ENCODE data around the gene KRT3. TPM values are rescaled to one million over a fixed set of nuclear protein-coding genes. Genes with fewer than 3 reads are reported as not detected.
"Not testable (repeated sequence)": the region's sequence is repeated elsewhere in the genome, so short reads cannot be mapped to it uniquely, and the experiment has no call there.

KRT3 gene
- total RNA-seq, 1 donor from 2014 or later = not detected

DNA sequence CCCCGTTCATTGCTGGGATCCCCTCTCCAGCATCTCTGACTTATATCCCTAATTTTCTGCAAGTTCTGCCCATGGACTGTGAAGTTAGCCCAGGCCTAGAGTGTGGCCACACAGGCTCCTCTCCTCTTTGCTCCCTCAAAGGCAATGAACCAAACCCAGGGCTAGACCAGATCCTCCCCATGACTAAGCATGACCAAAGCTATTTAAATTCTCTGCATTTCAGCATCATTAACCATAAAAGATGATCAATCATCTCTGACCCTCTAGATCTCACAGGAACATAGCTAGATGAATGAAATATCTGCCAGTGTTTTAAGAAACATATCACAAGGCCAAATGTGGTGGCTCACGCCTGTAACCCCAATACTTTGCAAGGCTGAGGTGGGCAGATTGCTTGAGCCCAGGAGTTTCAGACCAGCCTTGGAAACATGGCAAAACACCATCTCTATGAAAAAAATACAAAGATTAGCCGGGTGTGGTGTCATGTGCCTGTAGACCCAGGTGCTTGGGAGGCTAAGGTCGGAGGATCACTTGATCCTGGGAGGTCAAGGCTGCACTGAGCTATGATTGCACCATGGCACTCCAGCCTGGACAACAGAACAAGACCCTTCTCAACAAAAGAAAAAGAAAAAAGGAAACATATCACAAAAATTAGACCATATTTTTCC, 2.2 kb upstream of the KRT3 start:
- DNase-seq (ENCODE audit: low read depth in 2 of 2) = no peak

DNA sequence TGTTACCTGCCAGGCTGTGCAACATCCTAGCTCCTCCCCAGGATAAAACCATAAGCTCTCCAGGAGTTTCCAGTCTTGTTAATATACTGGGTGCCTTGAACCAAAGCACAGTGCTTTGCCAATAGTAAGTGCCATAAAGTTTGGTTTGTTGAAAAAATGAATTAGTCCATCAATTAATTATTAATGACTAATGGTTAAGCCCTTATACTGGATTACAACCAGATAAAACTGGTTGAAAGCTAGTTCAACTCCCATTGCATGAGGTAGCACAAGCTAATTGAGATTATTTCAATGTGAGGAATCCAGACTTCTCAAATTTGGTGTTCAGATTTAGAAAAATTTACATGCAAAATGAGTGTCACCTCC, 1.6 kb upstream of the KRT3 start:
- DNase-seq (ENCODE audit: low read depth in 2 of 2) = no peak

DNA sequence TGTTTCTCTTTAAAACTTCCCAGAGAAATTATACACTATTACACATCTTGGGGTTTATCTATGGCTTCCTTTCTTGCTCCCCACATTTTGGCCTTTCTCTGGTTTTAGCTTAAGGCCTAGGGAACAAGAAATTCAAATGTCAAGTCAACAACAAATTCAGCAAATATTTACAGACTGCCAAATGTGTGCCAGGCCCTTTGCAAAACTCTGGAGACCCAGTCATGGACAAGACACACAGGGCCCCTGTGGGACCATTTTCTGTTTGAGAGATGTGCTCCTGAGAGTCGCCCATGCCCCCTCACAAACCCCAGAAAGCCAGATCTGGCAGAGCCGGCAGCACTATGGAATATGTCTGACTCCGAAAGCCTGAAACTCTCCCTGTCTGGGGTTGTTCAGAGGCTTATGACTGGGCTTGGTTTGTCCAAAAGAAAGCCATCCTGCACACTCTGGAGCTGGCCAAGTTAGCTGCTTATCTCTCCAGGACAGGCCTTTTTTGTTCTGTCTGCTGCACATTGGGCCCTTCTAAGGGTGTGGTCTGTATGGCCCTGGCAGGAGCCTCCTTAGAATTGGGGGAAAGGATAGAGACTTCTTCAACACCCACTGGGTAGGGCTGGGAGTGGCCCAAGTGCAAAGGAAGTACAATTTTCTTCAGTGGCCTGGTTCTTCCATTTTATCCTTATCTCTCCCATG, 1.1 kb upstream of the KRT3 start:
- no peak for DNase-seq (ENCODE audit: low read depth in 2 of 2)

DNA sequence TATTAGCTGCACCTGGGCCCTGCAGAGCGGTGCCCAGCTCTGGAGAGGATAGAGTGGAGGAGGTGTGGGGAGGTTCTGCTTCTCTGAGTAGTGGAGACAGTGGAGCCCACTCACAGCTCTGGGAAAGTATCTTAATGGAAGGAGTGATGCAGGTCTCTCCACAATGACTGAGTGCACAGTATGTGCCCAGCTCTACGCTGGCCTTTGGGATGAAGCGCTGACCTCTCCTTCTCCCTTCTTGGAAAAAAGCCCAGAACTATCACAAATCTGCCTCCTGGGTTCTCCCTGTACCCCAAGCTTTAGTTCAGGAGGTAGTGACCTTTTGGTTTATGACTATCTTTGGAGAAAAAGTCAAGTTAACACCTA, 495 bp upstream of the KRT3 start:
- DNase-seq (ENCODE audit: low read depth in 2 of 2) = no peak

DNA sequence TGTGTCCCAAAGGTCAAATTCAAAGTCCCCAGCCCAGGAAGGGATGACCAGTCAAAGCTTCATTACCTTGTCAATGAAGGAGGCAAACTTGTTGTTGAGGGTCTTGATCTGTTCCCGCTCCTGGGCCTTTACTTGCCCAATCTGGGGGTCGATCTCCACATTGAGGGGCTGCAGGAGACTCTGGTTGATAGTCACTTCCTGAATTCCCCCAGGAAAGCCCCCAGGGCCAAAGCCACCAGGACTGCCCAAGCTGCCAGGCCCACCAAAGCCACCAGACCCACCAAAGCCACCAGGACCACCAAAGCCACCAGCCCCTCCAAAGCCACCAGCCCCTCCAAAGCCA, 614 bp downstream of the KRT3 start:
- DNase-seq (ENCODE audit: low read depth in 2 of 2) = not testable (repeated sequence)

DNA sequence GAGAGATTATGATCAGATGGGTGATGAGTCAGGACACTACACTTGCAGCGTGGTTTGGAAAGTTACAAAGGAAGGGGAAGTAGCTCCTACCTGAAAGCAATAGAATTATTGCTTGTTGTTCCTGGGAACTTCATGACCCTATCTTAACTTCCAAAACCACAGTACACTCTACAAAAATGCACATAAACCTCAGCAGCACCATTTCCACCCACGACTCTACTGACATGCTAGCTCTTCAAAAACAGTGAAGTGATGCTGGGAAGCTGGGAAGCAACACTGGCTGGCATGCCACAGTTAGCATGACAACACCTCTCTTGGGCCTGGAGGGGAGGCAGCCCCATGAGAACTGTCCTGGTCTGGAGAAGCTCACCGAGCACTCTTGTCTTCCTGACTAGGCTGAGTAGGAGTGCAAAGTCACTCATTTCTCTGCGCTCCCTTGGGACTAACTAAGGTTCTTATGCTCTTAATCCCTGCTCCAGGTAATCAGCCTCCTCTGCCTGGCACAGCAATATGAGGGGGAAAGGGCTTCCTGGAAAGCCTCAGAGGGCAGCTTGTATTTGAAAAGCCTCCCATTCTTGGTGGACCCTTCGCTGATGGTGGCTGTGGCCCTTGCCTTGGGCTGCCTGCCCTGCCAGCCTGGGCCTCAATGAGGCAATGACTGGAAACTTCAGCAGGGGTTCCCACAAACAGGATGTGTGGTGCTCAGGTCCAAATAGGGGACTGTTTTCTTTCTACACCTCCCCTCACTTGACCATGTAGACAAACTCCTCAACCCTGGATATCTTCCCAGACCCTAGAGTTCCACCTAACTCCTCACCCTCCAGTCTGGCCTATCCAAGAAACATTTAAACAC, 1.2 kb downstream of the KRT3 start:
- DNase-seq (ENCODE audit: low read depth in 2 of 2) = no peak

DNA sequence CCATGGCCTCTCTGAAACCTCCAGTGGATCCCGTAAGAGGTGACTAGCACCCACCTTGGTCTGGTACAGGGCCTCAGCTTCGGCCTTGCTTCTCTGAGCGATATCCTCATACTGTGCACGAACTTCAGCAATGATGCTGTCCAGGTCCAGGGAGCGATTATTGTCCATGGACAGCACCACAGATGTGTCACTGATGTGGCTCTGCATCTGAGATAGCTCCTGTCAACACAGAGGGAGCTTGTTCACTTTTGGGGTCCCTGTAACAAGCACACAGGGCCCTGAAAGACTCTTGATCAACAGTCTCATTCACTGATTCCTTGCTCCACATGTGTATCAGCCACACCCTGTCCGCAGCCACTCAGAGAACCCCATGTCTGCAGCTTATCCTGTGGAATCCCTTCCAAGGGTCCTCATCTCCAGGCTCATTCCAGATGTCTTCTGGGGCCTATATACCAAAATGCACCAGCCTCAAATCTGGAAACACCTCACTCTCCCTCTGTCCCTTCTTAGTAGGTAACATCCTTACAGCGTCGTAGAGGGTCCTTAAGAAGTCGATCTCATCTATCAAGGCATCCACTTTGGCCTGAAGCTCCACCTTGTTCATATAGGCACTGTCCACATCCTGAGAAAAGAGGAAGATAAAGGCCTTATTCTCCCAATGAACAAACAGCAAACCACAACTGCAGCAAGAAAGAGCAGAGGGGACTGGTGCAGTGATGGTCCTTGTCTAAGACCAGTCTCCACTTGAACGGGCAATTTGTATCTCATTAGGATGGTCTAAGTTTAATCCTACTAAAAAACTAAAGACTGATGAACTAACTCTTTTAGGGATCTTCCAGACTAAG, 3.5 kb downstream of the KRT3 start:
- no peak for DNase-seq (ENCODE audit: low read depth in 2 of 2)

DNA sequence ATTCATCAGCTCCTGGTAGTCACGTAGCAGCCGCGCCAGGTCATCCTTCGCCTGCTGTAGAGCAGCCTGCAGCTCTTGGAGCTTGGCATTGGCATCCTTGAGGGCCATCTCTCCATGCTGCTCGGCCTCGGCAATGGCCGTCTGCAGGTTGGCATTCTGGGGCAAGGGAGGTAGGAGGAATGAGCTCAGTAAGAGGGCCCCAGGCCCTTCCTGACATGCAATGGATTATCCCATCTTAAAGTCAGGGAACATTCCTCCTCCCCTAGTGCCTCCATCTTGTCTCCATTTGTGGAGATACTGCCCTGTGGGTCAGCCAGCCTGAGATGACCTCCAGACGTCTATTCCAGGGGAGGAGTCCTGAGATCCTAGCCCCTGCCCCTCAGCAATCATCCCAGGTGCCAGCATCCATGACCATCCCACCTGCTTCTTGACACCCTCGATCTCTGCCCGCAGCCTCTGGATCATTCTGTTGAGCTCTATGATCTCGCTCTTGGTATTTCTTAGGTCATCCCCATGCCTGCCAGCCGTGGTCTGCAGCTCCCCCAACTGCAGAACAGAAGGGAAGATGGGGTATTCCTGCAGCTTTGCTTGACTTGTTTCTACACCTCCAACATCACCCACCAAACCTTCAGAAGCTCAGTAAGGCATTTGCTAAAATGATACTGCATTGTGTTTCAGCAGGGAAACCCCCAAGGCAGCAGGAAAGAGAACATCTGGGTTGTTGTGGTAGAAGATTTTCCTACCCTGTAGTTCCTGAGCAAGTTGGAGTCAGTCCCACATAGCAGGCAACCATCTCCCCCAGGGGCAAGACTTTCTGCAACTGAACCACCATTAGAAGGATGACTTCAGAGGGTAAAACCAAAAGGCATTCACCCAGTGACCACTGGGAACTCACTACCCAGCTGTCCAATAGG, 4.4 kb downstream of the KRT3 start:
- no peak for DNase-seq (ENCODE audit: low read depth in 2 of 2)

DNA sequence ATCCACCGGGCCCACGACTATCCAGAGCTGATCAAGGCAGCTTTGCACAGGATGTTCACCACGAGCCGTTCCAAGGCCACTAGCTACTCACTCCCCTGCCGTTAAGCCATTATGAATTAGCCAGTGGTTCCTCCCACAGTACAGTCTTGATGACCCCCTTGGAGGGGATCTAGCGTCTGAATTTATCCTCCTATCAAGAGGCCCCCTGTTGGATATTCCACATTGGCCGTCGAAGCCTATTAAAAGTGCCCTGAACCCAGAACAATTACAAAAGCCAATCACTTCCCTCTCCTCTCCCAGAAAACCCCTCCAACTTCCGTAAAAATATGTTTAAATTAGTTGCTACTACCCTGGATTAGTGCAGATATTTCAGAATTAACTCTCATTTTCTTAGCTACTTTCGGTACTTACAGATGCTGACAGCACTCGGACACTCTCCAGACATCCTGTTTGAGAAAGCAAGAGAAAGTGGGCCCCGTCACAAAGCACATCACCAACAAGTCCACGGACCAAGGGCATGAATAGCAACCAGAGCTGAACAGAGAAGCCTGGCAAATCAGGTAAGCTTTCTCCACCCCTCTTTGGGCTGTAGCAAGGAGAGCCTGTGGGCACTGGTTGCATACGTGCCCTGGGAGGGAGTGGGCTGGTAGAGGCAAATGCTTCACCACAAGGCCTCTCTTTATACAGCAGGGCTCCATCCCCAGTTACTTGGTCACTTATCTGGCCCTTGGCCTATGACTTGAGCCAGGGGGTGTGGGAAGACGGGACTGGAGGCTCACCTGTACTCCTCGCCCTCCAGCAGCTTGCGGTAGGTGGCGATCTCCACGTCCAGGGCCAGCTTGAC, 5.3 kb downstream of the KRT3 start:
- DNase-seq (ENCODE audit: low read depth in 2 of 2) = no peak

DNA sequence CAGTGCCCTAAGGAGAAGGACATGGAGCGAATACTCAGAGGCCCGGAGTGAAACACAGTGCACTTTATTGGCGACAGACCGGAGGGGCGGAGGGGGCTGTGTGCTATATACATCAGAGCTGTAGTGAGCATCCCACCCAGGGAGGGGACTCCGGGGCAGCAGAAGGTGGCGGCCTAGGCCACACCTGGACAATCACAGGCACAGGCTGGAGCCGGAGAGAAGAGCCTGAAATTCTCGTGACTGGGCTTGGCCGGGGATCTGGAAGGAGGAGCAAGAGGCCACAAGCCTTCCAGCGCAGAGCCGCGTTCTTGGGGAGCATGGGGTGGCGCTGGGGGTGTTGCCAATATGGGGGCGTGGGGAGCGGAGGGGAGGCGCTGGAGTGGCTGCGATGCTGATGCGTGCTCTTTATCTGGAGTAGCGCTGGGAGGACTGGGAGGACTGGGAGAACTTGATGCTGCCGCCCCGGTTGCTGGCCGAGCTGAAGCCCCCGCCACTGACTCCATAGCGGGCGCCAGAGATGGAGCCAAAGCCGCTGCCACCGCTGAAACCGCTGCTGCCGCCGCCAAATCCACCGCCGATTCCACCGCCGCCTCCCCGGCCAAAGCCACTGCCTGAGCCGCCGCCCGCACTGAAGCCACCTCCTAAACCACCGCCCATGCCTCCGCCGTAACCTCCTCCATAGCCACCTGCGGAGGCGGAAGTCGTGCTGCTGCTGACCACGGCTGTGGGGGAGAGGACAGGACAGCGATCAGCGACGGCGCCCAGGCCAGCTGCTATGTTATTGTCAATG, 6.1 kb downstream of the KRT3 start:
- DNase-seq (ENCODE audit: low read depth in 2 of 2) = no peak

DNA sequence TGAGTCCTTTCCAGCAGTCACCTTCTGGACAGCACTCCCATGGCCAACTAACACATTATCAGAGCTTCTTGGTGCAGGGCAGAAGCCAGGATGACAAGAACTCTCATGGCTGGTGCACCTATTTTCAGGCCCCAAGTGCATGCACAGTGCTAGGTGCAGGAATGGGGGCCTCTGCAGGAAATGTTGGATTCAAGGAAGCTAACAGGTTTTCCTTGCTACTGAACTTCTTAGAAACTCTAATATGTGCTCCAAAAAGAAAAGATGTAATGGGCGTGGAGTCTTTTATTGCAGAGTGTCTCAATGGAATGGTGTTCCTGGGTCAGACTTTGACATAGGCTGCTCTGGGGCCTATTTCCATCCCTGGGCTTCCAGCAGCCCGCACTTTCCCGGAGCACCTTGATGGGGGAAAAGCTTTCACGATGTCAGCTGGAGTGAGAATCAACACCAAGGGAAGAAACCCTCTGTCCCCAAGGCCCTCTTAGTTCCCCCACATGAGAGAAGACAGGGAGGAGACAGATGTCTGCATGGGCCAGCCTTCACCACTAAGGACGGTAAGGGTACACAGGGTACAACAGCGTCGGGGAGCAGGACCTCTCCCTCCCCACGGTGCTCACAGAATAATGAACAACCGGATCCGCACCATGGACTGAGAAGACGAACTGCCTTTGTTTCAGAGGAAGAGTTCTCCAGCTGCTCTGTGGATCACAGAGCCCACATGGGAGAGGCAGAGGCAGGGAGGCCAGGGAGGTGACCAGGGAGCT, 6.9 kb downstream of the KRT3 start:
- DNase-seq (ENCODE audit: low read depth in 2 of 2) = no peak

DNA sequence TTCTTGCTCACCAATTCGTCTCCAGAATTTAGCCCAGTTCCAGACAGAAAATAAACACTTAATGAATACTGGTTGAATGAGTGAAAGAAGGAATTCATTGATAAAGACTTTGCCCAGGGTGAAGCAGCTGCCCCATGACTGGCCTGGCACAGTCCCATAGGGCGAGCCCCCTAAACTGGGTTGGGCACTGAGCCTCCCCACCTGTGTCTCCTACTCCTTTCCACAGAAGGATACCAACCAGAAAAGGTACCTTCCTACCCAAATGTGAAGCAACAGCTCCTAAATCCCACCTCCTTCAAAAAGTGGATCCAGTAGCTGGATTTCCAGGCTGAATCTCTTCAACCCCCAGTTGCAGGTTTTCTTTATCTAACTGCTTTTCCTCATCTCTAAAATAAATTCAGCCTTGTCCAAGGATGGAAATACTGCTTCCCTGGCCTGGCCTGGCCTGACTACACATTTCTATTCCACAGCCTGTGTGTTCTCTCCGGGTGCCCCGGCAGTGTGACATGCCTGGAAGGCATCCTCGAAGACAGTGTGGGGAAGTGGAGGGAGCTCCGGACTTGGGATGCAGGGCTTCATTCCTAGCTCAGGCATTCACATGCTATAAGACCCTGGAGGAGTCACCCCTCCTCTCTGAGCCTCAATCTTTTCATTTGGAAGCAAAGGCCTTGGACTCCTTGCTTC, 7.6 kb downstream of the KRT3 start:
- DNase-seq (ENCODE audit: low read depth in 2 of 2) = no peak

DNA sequence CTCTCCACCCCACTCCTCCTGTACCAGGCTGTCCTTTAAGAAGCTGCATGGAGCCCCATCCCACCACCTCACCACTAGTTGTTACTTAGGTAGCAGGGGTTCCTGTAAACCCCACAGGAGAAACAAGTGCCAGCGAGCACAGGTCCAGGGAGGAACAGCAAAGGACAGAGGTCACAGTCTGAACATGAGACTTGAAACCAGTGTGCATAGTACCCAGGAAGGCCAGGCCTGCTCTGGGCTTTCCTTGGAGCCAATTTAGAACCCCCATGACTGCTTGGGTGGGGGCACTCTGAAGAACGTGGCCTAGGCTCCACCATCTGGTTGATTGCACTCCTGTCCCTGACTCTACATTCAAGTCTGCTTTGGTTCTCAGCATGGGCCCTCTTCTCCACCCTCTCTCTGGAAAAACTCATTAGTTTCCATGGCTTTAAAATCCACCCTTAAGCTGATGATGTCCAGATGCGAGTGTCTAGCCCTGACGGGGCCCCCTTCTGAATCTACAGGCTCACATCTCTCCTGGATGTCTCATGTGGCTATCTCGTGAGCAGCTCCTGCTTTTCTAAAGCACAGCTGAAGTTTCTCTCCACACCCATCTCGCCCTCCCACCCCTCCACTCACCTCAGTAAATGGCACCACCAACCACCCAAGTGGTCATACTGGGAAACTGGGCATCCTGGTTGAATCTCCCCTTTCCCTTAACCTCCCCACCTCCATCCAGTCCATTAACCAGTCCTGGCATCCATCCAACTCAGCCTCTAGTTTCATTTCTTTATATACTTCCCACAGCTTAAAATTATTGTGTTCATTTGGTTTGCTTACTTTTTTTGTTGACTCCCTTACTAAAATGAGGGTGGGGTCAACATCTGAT, 8.4 kb downstream of the KRT3 start:
- DNase-seq (ENCODE audit: low read depth in 2 of 2) = no peak

DNA sequence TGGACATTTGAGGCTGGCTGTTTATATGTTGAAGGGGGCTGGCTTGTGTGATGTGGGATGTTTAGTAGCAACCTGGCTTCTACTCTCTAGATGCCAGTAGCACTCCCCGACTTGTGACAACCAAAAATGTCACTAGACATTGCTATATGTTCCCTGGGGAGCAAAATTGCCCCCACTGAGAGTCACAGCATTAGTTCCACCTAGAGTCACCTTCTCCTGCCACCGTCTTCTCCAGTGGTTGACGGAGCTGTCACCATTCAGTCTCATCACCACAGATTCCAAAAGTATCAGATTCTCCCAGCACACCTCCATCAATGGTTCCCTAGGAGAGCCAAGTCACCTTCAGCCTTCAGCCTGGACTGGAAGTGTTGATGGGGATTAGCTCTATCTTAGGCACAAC, 11.0 kb downstream of the KRT3 start:
- no peak for DNase-seq (ENCODE audit: low read depth in 2 of 2)

DNA sequence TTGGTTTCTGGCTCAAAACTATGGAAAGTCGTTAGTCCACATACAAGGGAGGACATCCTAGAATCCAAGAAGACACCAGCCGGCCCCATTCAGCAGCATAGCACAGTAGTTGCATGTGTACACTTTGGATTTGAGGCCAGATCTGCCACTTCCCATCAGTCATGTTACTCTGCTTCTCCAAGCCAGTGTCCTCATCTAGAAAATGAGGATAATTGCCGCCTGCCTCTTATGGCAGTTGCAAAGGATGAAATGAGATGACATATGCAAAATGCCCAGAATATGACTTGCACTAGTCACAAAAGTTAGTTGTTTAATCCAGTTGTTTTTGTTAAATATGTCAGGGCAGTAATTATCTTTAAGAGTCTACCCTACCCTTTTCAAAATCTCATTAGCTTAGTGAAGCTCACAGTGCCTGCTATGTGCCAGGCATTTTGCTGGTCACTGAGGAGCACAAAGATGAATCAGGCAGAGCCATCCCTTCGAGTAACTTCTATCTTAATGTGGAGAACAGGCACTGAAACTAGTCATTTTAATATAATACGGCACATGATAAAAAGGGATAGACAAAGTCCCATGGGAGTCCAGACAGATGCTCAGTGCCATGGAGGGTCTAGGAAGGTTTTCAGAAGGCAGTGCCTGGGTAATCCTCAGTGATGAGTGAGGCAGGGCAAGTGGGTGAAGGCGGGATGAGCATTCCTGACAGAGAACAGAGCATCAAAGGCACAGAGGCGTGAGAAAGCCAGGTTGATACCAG, 12.2 kb downstream of the KRT3 start:
- DNase-seq (ENCODE audit: low read depth in 2 of 2) = no peak

DNA sequence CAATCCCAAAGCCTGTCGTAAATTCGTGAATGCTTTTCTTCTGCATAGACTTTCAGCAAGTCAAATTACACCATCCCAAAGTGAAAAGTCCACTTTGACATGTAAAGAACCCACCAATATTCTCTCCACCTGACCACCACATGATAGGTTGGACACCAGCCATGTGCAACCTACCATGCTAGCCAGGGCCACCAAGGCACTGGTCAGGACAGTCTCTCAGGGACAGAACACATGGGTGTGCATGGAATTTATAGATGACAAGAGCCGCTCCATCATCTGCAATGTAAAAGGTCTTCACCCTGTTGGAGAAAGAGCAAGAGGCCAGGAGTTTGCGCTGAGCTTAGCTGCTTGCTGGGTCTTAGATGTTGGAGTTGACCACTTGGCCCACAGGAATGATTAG, 13.4 kb downstream of the KRT3 start:
- DNase-seq (ENCODE audit: low read depth in 2 of 2) = no peak
